HCT116 (cell line): ENCODE results near the gene MORF4L2.

Experiments
- POLR2A ChIP-seq: IDR thresholded peaks from 2 replicates; pipeline ENCODE4 v1.7.0; 2011; ENCODE audit warnings: borderline replicate concordance; ENCODE audit not compliant: insufficient read depth, insufficient read length; ENCODE audit errors: extremely low read depth
- SIN3A ChIP-seq: IDR thresholded peaks from 2 replicates; pipeline ENCODE4 v1.6.1; 2012; ENCODE audit warnings: low read depth
- TCF7L2 ChIP-seq: IDR thresholded peaks from 2 replicates; pipeline ENCODE4 v1.7.0; 2011; ENCODE audit warnings: borderline replicate concordance, inconsistent platforms; ENCODE audit not compliant: insufficient read depth, insufficient read length; ENCODE audit errors: extremely low read depth
- ZFX ChIP-seq: fragments of 450-650 bp; IDR thresholded peaks from 2 replicates; pipeline ENCODE4 v1.6.1; 2017
- TF ChIP-seq, protein P1 (sequence below), 3 experiments: fragments of 200-600 bp in 1 of 3; sonication (generic) in 1 of 3; IDR thresholded peaks in 2 of 3; conservative IDR thresholded peaks in 1 of 3; 2 replicates each; pipeline ENCODE4 v1.5.1; 2012 to 2017; ENCODE audit warnings: low read depth in 2 of 3, low read length in 2 of 3, antibody characterized with exemption in 1 of 3, borderline replicate concordance in 1 of 3, control low read depth in 1 of 3, mild to moderate bottlenecking in 1 of 3, mixed read lengths in 1 of 3, mixed run types in 1 of 3, moderate library complexity in 1 of 3; ENCODE audit not compliant: insufficient read depth in 1 of 3
- TF ChIP-seq, protein P2 (sequence below): IDR thresholded peaks from 2 replicates; pipeline ENCODE4 v1.6.1; 2011; ENCODE audit warnings: mild to moderate bottlenecking, low read length, moderate library complexity; ENCODE audit not compliant: insufficient replicate concordance; ENCODE audit errors: extremely low read depth

DNA sequence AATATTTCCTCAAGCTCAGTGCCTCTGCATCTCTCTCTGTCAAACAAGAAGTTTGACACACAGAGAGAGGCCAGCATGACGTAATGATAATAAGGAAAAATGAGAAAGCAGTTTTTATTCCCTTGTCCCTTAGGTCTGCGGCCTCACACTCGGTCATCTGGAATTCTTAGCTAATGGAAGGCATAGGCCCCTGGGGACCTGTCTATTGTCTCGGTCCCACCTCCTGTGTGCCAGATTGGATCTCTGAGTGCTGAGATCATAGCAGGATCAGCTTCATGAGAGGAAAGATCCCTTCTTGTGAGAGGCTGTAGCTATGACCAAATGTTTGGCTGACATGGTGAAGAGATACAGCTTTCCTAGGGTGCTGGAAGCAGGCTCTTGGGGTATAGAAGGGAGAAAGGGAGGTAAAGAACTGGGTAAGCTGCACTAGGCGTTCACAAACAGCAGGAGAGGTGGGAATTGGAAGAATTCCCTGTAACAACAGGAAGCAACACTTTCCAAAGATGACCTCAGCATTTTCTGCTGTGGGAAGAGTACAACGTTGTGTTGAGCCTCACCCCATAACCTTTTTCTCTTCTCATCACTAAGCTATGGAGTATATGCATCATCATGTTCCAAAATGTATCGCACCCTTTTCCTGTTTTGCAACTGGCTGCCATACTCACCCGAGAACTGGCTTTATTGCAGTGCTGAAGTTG, 44.4 kb upstream of the MORF4L2 start:
- TF ChIP-seq, protein P1, sequence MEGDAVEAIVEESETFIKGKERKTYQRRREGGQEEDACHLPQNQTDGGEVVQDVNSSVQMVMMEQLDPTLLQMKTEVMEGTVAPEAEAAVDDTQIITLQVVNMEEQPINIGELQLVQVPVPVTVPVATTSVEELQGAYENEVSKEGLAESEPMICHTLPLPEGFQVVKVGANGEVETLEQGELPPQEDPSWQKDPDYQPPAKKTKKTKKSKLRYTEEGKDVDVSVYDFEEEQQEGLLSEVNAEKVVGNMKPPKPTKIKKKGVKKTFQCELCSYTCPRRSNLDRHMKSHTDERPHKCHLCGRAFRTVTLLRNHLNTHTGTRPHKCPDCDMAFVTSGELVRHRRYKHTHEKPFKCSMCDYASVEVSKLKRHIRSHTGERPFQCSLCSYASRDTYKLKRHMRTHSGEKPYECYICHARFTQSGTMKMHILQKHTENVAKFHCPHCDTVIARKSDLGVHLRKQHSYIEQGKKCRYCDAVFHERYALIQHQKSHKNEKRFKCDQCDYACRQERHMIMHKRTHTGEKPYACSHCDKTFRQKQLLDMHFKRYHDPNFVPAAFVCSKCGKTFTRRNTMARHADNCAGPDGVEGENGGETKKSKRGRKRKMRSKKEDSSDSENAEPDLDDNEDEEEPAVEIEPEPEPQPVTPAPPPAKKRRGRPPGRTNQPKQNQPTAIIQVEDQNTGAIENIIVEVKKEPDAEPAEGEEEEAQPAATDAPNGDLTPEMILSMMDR (IDR thresholded peaks at IDR 0.05 in 2 of 3, conservative IDR thresholded peaks at IDR 0.05 in 1 of 3; ENCODE audit: borderline replicate concordance in 1 of 3, insufficient read depth in 1 of 3, low read depth in 2 of 3, low read length in 2 of 3) = no peak
- no peak for TF ChIP-seq POLR2A
- TF ChIP-seq TCF7L2 = no peak
- TF ChIP-seq ZFX = no peak
- TF ChIP-seq SIN3A = no peak
- TF ChIP-seq, protein P2, sequence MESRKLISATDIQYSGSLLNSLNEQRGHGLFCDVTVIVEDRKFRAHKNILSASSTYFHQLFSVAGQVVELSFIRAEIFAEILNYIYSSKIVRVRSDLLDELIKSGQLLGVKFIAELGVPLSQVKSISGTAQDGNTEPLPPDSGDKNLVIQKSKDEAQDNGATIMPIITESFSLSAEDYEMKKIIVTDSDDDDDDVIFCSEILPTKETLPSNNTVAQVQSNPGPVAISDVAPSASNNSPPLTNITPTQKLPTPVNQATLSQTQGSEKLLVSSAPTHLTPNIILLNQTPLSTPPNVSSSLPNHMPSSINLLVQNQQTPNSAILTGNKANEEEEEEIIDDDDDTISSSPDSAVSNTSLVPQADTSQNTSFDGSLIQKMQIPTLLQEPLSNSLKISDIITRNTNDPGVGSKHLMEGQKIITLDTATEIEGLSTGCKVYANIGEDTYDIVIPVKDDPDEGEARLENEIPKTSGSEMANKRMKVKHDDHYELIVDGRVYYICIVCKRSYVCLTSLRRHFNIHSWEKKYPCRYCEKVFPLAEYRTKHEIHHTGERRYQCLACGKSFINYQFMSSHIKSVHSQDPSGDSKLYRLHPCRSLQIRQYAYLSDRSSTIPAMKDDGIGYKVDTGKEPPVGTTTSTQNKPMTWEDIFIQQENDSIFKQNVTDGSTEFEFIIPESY = no peak
